SK-N-SH treated with all-trans-retinoic acid at 6 μM for 48 hours (cell line): ENCODE results near the gene ERCC1.

Experiments
- ATAC-seq: fragments of 200-7000 bp; cut with Tn5 transposase; 3 replicates; pipeline ENCODE4 v1.9.1; 2020; ENCODE audit warnings: mild to moderate bottlenecking, moderate library complexity
- BACH2 ChIP-seq: fragments of 250-450 bp; sonication (Bioruptor Pico); IDR thresholded peaks from 2 replicates; pipeline ENCODE4 v1.9.0; 2021; ENCODE audit warnings: mild to moderate bottlenecking, borderline replicate concordance
- CSDC2 ChIP-seq: fragments of 250-450 bp; sonication (Bioruptor Pico); IDR thresholded peaks from 2 replicates; pipeline ENCODE4 v1.5.0; 2020; ENCODE audit warnings: mild to moderate bottlenecking, moderate library complexity
- ESRRG ChIP-seq: fragments of 250-450 bp; sonication (Bioruptor Pico); IDR thresholded peaks from 2 replicates; pipeline ENCODE4 v1.6.1; 2021; ENCODE audit warnings: mild to moderate bottlenecking
- GLIS3 ChIP-seq: fragments of 250-450 bp; sonication (Bioruptor Pico); IDR thresholded peaks from 2 replicates; pipeline ENCODE4 v1.5.0; 2020; ENCODE audit warnings: mild to moderate bottlenecking, moderate library complexity
- ISL1 ChIP-seq: fragments of 250-450 bp; sonication (Bioruptor Pico); IDR thresholded peaks from 2 replicates; pipeline ENCODE4 v2.1.2; 2022; ENCODE audit warnings: mild to moderate bottlenecking, moderate library complexity
- OSR1 ChIP-seq: fragments of 250-450 bp; sonication (Bioruptor Pico); IDR thresholded peaks from 2 replicates; pipeline ENCODE4 v1.8.0; 2022; ENCODE audit warnings: moderate library complexity, mild to moderate bottlenecking, inconsistent platforms
- RARB ChIP-seq: fragments of 250-450 bp; sonication (Bioruptor Pico); IDR thresholded peaks from 2 replicates; pipeline ENCODE4 v1.8.0; 2021; ENCODE audit warnings: mild to moderate bottlenecking, moderate library complexity
- SNAI2 ChIP-seq: fragments of 250-450 bp; sonication (Bioruptor Pico); IDR thresholded peaks from 2 replicates; pipeline ENCODE4 v1.5.0; 2020; ENCODE audit warnings: mild to moderate bottlenecking, moderate library complexity
- TOX ChIP-seq: fragments of 250-450 bp; sonication (Bioruptor Pico); IDR thresholded peaks from 2 replicates; pipeline ENCODE4 v1.8.0; 2021; ENCODE audit warnings: mild to moderate bottlenecking, moderate library complexity, borderline replicate concordance
- ZC3H10 ChIP-seq: fragments of 250-450 bp; sonication (Bioruptor Pico); IDR thresholded peaks from 2 replicates; pipeline ENCODE4 v1.5.1; 2021; ENCODE audit warnings: mild to moderate bottlenecking, moderate library complexity
- ZFP3 ChIP-seq: fragments of 250-450 bp; sonication (Bioruptor Pico); IDR thresholded peaks from 2 replicates; pipeline ENCODE4 v1.5.0; 2020; ENCODE audit warnings: mild to moderate bottlenecking, moderate library complexity
- ZFP30 ChIP-seq: fragments of 450-650 bp; formaldehyde crosslinking; IDR thresholded peaks from 2 replicates; pipeline ENCODE4 v1.5.0; 2022; ENCODE audit warnings: mild to moderate bottlenecking, moderate library complexity
- ZNF565 ChIP-seq: fragments of 450-650 bp; formaldehyde crosslinking; conservative IDR thresholded peaks from 2 replicates; pipeline ENCODE4 v1.5.0; 2020; ENCODE audit warnings: low read depth, mild to moderate bottlenecking, moderate library complexity
- ZNF70 ChIP-seq: fragments of 450-650 bp; formaldehyde crosslinking; IDR thresholded peaks from 2 replicates; pipeline ENCODE4 v1.5.0; 2020; ENCODE audit warnings: mild to moderate bottlenecking, moderate library complexity
- ZNF8 ChIP-seq: fragments of 450-650 bp; formaldehyde crosslinking; IDR thresholded peaks from 2 replicates; pipeline ENCODE4 v1.5.0; 2020; ENCODE audit warnings: mild to moderate bottlenecking, moderate library complexity
- TF ChIP-seq, protein P1 (sequence below): fragments of 250-450 bp; sonication (Bioruptor Pico); IDR thresholded peaks from 2 replicates; pipeline ENCODE4 v1.8.0; 2020; ENCODE audit warnings: mild to moderate bottlenecking, moderate library complexity, borderline replicate concordance
- TF ChIP-seq, protein P2 (sequence below): fragments of 250-450 bp; sonication (Bioruptor Pico); IDR thresholded peaks from 2 replicates; pipeline ENCODE4 v1.5.1; 2020; ENCODE audit warnings: low read depth, mild to moderate bottlenecking, moderate library complexity
- TF ChIP-seq, protein P3 (sequence below): fragments of 250-450 bp; sonication (Bioruptor Pico); IDR thresholded peaks from 2 replicates; pipeline ENCODE4 v1.8.0; 2021; ENCODE audit warnings: low read depth, mild to moderate bottlenecking, moderate library complexity, borderline replicate concordance
- TF ChIP-seq, protein P4 (sequence below): fragments of 250-450 bp; sonication (Bioruptor Pico); IDR thresholded peaks from 2 replicates; pipeline ENCODE4 v1.5.0; 2020; ENCODE audit warnings: mild to moderate bottlenecking, moderate library complexity

Gene ERCC1

DNA sequence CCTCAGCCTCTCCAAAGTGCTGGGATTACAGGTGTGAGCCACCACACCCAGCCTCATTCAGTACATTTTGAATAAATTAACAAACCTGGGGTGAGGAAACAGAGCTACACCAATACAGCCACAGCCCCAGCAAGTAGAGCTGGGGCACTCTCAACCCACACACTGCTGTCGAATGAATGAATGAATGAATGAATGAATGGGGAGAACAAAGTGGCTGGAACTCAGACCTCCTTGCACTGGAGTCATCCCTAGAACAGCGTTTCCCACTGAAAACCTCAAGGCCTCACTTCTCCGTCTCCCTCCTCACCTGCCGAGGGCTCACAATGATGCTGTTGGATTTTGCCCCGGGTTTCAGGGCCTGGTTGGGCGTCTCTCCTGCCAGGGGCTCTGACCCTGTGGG is 2.8 kb downstream of the ERCC1 start:
- TF ChIP-seq CSDC2, result no peak
- no peak for TF ChIP-seq SNAI2
- TF ChIP-seq, protein P1, sequence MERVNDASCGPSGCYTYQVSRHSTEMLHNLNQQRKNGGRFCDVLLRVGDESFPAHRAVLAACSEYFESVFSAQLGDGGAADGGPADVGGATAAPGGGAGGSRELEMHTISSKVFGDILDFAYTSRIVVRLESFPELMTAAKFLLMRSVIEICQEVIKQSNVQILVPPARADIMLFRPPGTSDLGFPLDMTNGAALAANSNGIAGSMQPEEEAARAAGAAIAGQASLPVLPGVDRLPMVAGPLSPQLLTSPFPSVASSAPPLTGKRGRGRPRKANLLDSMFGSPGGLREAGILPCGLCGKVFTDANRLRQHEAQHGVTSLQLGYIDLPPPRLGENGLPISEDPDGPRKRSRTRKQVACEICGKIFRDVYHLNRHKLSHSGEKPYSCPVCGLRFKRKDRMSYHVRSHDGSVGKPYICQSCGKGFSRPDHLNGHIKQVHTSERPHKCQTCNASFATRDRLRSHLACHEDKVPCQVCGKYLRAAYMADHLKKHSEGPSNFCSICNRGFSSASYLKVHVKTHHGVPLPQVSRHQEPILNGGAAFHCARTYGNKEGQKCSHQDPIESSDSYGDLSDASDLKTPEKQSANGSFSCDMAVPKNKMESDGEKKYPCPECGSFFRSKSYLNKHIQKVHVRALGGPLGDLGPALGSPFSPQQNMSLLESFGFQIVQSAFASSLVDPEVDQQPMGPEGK, result no peak
- no peak for TF ChIP-seq OSR1
- no peak for TF ChIP-seq TOX (CRISPR knock-in tag)
- TF ChIP-seq ZFP30, result no peak
- TF ChIP-seq ESRRG (CRISPR knock-in tag), result no peak
- no peak for TF ChIP-seq ZNF70
- TF ChIP-seq, all 23 proteins: peak for 0
- ATAC-seq, result no peak

DNA sequence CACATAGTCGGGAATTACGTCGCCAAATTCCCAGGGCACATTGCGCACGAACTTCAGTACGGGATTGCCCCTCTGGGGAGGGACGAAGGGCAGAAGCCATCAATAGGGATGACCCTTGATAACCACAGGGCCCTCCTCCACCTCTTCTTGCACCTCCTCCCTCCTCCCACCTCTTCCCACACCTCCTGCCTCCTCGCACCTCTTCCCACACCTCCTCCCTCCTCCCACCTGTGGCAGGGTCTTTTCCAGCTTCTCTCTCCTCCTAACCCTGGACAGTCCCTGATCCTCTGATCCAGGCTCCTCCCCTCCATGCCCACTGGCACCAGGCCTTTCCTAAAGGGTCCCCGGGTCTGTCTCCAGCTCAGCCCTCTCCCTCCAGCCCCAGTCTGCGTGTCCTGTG is 3.4 kb downstream of the ERCC1 start:
- TF ChIP-seq RARB (CRISPR knock-in tag), result no peak
- ATAC-seq, result no peak

DNA sequence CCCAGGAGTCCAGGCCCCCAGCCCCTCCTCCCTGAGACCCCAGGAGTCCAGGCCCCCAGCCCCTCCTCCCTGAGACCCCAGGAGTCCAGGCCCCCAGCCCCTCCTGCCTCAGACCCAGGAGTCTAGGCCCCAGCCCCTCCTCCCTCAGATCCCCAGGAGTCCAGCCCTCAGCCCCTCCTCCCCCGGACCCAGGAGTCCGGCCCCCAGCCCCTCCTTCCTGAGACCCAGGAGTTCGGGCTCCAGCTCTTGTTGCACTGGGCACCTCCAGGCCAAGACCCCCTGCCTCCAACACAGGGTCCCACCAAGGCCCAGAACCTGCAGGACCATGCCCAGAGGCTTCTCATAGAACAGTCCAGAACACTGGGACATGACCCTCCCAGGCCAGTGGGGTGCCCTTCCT is 3.8 kb downstream of the ERCC1 start:
- no peak for TF ChIP-seq TOX (CRISPR knock-in tag)
- no peak for TF ChIP-seq GLIS3
- no peak for TF ChIP-seq ZNF565 (CRISPR knock-in tag)
- no peak for TF ChIP-seq CSDC2
- TF ChIP-seq ZC3H10 (CRISPR knock-in tag), result no peak
- TF ChIP-seq, protein P2, sequence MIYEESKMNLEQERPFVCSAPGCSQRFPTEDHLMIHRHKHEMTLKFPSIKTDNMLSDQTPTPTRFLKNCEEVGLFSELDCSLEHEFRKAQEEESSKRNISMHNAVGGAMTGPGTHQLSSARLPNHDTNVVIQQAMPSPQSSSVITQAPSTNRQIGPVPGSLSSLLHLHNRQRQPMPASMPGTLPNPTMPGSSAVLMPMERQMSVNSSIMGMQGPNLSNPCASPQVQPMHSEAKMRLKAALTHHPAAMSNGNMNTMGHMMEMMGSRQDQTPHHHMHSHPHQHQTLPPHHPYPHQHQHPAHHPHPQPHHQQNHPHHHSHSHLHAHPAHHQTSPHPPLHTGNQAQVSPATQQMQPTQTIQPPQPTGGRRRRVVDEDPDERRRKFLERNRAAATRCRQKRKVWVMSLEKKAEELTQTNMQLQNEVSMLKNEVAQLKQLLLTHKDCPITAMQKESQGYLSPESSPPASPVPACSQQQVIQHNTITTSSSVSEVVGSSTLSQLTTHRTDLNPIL (CRISPR knock-in tag), result no peak
- no peak for TF ChIP-seq ZFP3 (CRISPR knock-in tag)
- no peak for TF ChIP-seq ZNF70
- TF ChIP-seq, protein P1, result no peak
- no peak for ATAC-seq

DNA sequence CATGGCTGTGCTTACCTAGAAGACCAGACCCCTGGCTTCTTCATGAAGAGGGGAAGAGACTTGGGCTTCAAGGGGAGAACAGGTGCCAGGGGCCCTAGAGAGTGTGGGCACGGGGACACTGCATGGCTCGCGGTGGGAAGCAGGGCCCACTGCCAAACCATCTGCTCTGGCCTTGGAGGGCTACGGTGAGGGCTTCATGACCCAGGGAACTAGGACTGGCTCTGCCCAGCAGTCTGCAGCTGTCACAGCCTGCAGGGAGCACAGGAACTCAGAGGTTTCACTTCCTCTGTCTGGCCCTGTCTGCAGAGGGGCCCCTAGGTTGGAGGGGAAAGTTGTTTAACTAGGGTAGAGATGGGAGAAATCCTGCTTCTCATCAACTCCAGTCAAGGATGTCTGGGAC is 4.3 kb downstream of the ERCC1 start:
- ATAC-seq, result no peak
- no peak for TF ChIP-seq OSR1
- TF ChIP-seq CSDC2, result no peak
- TF ChIP-seq, protein P3, sequence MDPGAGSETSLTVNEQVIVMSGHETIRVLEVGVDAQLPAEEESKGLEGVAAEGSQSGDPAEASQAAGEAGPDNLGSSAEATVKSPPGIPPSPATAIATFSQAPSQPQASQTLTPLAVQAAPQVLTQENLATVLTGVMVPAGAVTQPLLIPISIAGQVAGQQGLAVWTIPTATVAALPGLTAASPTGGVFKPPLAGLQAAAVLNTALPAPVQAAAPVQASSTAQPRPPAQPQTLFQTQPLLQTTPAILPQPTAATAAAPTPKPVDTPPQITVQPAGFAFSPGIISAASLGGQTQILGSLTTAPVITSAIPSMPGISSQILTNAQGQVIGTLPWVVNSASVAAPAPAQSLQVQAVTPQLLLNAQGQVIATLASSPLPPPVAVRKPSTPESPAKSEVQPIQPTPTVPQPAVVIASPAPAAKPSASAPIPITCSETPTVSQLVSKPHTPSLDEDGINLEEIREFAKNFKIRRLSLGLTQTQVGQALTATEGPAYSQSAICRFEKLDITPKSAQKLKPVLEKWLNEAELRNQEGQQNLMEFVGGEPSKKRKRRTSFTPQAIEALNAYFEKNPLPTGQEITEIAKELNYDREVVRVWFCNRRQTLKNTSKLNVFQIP (CRISPR knock-in tag), result no peak
- no peak for TF ChIP-seq ZC3H10 (CRISPR knock-in tag)
- TF ChIP-seq, protein P4, sequence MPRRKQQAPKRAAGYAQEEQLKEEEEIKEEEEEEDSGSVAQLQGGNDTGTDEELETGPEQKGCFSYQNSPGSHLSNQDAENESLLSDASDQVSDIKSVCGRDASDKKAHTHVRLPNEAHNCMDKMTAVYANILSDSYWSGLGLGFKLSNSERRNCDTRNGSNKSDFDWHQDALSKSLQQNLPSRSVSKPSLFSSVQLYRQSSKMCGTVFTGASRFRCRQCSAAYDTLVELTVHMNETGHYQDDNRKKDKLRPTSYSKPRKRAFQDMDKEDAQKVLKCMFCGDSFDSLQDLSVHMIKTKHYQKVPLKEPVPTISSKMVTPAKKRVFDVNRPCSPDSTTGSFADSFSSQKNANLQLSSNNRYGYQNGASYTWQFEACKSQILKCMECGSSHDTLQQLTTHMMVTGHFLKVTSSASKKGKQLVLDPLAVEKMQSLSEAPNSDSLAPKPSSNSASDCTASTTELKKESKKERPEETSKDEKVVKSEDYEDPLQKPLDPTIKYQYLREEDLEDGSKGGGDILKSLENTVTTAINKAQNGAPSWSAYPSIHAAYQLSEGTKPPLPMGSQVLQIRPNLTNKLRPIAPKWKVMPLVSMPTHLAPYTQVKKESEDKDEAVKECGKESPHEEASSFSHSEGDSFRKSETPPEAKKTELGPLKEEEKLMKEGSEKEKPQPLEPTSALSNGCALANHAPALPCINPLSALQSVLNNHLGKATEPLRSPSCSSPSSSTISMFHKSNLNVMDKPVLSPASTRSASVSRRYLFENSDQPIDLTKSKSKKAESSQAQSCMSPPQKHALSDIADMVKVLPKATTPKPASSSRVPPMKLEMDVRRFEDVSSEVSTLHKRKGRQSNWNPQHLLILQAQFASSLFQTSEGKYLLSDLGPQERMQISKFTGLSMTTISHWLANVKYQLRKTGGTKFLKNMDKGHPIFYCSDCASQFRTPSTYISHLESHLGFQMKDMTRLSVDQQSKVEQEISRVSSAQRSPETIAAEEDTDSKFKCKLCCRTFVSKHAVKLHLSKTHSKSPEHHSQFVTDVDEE (CRISPR knock-in tag), result no peak
- TF ChIP-seq ESRRG (CRISPR knock-in tag), result no peak
- no peak for TF ChIP-seq ISL1
- no peak for TF ChIP-seq ZNF8 (CRISPR knock-in tag)
- no peak for TF ChIP-seq BACH2 (CRISPR knock-in tag)
- no peak for TF ChIP-seq ZFP3 (CRISPR knock-in tag)
- TF ChIP-seq, protein P2 (CRISPR knock-in tag), result no peak
